ENCODE results near the gene CD34. TPM values are rescaled to one million over a fixed set of nuclear protein-coding genes. Genes with fewer than 3 reads are reported as not detected.

The CD34 gene
- total RNA-seq, 4 donors from 2014 or later: 20.7 to 38.8 (median 27.8) TPM

DNA sequence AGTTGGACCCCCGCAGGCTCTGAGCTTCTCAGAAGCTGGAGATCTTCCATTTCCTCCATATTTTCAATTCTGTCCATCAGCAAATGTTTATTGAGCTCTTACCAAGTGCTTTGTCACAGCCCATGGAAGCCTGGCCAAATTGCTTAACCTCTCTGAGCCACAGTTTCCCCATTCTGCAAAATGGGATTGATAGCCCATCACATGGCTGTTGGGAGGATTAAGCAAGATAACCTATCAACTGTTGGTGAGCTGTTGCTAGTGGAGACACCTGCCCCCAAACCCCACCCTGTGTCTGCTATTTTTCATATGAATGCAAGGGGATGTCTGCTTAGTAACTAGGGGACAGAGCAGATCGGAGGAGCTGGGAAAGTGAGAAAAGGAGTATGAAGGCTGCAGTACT is 38.3 kb downstream of the CD34 start:
- no peak for DNase-seq
- WGBS, 2 donors: 93 to 95% methylated on average over 2 of the region's 2 CpGs
- Histone ChIP-seq H3K4me1 (peaks cover 5 to 13% of the 10 kb centered on the region in 2 donors), H3K27me3 (no peaks in the 10 kb centered on the region), H3K36me3 (no peaks in the 10 kb centered on the region), H3K27ac (no peak overlapping the region), H3K4me3 (replicated peaks in 1 of 3) (no peak overlapping the region), H3K9me3 (no peaks in the 10 kb centered on the region)
- TF ChIP-seq, protein P1, sequence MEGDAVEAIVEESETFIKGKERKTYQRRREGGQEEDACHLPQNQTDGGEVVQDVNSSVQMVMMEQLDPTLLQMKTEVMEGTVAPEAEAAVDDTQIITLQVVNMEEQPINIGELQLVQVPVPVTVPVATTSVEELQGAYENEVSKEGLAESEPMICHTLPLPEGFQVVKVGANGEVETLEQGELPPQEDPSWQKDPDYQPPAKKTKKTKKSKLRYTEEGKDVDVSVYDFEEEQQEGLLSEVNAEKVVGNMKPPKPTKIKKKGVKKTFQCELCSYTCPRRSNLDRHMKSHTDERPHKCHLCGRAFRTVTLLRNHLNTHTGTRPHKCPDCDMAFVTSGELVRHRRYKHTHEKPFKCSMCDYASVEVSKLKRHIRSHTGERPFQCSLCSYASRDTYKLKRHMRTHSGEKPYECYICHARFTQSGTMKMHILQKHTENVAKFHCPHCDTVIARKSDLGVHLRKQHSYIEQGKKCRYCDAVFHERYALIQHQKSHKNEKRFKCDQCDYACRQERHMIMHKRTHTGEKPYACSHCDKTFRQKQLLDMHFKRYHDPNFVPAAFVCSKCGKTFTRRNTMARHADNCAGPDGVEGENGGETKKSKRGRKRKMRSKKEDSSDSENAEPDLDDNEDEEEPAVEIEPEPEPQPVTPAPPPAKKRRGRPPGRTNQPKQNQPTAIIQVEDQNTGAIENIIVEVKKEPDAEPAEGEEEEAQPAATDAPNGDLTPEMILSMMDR (IDR thresholded peaks at IDR 0.05): no peak
- TF ChIP-seq POLR2A (IDR thresholded peaks at IDR 0.05): no peak
- intact Hi-C loops (cut with DNase I): no loop called here

DNA sequence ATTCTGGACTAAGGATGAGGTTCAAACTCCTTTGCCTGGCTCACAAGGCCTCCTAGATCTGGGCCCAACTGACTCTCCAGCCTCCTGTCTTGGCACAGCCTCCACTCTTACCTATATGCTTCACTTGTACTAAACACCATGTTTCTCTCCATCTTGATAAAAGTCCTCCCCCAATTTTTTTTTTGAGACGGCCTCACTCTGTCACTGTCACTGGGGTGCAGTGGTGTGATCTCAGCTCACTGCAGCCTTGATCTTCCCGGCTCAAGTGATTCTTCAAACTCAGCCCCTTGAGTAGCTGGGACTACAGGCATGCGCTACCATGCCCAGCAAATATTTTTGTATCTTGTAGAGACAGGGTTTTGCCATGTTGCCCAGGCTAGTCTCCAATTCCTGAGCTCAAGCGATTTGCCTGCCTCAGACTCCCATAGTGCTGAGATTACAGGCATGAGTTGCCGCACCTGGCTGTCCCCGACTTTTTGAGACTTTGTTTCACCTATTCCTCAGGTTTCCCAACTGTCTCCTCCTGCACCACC is 39.7 kb downstream of the CD34 start:
- Histone ChIP-seq H3K4me3 (replicated peaks in 1 of 3) (no peak overlapping the region), H3K9me3 (no peaks in the 10 kb centered on the region), H3K36me3 (no peaks in the 10 kb centered on the region), H3K27me3 (no peaks in the 10 kb centered on the region), H3K4me1 (peaks cover 19 to 27% of the 10 kb centered on the region in 2 donors), H3K27ac (no peak overlapping the region)
- intact Hi-C loops (cut with DNase I): no loop called here
- no peak for TF ChIP-seq POLR2A (IDR thresholded peaks at IDR 0.05)
- WGBS, 2 donors: 83 to 89% methylated on average over 6 of the region's 6 CpGs
- no peak for DNase-seq

- Histone ChIP-seq H3K4me1 (peaks cover 19 to 31% of the 10 kb centered on the region in 2 donors), H3K36me3 (no peaks in the 10 kb centered on the region), H3K4me3 (replicated peaks in 1 of 3) (no peak overlapping the region), H3K9me3 (no peaks in the 10 kb centered on the region), H3K27ac (peak overlapping the region in 1 of 3 donors; percentile 9), H3K27me3 (no peaks in the 10 kb centered on the region)
- DNase-seq: no peak
- intact Hi-C loops (cut with DNase I): no loop called here
- TF ChIP-seq POLR2A (IDR thresholded peaks at IDR 0.05): no peak
- TF ChIP-seq, protein P1 (IDR thresholded peaks at IDR 0.05): no peak
- 86 to 93% methylated on average over 4 of the region's 4 CpGs for WGBS, 2 donors
These were observed 40.5 kb downstream of the CD34 start for GRCh38 chr1:207870306-207871031.

DNA sequence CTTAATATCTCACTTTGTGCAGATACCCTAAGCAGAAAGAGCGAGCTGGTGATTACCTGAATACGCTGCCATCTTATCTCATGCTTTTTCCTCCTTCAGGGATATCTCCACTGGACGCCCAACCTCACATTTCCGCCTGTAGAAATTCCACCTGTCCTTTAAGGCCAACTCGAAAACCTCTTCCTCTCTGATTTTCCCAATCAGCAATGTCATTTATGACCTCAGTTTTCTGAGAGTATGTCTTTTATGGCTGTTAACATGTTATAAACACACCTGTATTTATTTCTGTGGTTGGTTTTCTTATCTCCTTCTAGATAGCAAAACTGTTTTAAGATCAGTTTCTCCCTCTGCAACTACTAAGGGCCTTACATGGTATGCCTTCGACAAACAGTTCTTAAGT is 41.1 kb downstream of the CD34 start:
- Histone ChIP-seq H3K27ac (peak overlapping the region in 1 of 3 donors; percentile 98), H3K4me3 (replicated peaks in 1 of 3) (no peak overlapping the region), H3K4me1 (peaks cover 24 to 35% of the 10 kb centered on the region in 2 donors), H3K9me3 (no peaks in the 10 kb centered on the region), H3K27me3 (no peaks in the 10 kb centered on the region), H3K36me3 (no peaks in the 10 kb centered on the region)
- TF ChIP-seq, protein P1 (IDR thresholded peaks at IDR 0.05): no peak
- TF ChIP-seq POLR2A (IDR thresholded peaks at IDR 0.05): no peak
- whole genome bisulfite sequencing, 2 donors: 97% methylated on average over 6 of the region's 6 CpGs
- DNase-seq: no peak
- intact Hi-C loops (cut with DNase I): loop anchor here (2.0 kb wide), 1 partner anchor 43 kb away; no protein-coding TSS in a partner anchor

DNA sequence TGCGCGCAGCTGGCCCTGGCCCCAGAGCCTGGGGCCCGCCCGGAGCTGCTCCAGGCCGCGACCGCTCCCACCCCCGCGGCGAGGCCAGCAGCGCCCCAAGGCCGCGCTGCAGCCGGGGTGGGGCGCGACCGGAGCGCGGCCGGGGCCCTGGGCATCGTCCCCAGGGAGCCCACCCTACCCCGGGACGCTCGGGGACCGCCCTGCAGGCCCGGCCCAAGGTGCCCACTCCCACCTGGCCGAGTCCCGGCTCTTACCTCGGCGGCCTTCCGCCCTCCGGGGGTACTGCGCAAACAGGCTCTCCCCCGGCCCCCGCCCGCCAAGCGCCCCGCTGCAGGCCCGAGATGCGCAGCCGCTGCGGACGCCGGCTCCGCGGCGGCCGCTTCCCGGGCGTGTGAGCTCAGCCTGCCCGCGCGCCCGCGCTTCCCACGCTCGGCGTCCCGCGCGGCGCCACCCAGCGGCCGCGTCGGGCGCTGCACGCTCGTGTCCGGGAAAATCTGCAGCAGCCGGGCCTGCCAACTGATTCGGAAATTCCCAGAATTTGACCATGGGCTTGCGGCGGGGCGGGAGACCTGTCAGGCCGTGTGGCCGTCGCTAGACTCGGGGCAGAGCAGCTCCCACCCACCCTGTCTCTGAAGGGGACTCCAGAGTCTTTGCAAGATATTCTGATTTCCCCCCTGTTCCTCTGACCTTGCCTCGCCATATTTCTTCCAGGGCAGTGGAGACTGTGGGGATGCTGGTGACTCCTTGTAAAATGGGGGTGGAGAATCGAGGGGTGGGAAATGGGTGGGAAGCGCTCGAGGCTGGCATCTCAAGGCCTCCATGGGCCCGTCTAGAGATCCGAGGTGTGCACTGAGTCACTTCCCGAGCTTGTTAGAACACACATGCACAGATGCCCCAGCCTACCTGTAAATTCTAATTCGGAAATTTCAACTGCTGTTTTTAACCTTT is 41.9 kb downstream of the CD34 start:
- Histone ChIP-seq H3K27me3 (no peaks in the 10 kb centered on the region), H3K9me3 (no peaks in the 10 kb centered on the region), H3K4me1 (peaks cover 32 to 44% of the 10 kb centered on the region in 2 donors), H3K36me3 (no peaks in the 10 kb centered on the region), H3K27ac (peak overlapping the region; percentile 96 to 98 (median 97)), H3K4me3 (replicated peaks in 1 of 3) (peak overlapping the region; percentile 51 to 86 (median 67))
- WGBS, 2 donors: 7 to 16% methylated on average over 26 to 39 of the region's 87 CpGs
- peak; percentile 19 to 91 for TF ChIP-seq POLR2A (IDR thresholded peaks at IDR 0.05)
- TF ChIP-seq, protein P1 (IDR thresholded peaks at IDR 0.05): peak; percentile 23 to 98 (median 76)
- DNase-seq: peak; percentile 79 to 85
- intact Hi-C loops (cut with DNase I): loop anchor here (2.0 kb wide), 1 partner anchor 42 kb away; no protein-coding TSS in a partner anchor
